ENCODE results near the gene CEP350.

CEP350 gene

DNA sequence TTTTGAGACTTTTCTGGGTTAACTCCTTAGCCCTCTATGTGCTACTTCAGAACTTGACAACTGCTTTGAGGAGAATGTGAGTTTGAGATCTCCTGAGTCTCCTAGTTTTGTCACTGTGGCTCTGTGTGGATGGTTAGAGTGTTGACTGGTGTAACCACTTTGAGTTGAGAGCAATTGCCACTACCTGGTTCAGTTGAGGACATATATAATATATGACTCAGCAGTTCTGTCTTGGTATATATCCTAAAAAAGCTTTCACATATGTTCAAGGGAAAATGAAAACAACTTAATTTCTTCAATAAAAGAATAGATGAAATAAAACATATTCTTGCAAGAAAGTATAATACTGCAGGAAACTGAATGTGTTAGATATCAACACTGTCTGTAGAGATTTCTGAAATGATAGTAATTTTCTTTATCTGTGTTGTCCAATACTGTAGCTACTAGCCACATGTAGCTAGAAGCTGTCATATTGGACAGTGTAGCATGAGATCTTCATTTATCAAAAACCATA, 103.3 kb downstream of the CEP350 start:
- DNase-seq (ENCODE audit: low read depth in 2 of 2): no peak

DNA sequence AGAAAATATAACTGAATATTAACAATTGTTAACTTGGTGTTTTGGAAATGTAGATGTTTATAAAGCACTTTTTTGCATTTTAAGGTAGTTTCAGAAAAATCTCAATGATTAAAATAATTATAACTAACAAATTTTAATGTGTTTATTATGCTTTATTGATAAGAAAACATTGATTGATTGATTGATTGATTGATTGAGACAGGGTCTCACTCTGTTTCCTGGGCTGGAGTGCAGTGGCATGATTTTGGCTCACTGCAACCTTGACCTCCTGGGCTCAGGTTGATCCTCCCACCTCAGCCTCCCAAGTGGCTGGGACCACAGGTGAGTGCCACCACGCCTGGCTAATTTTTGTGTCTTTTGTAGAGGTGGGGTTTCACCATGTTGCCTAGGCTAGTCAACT, 106.4 kb downstream of the CEP350 start:
- no peak for DNase-seq (ENCODE audit: low read depth in 2 of 2)

DNA sequence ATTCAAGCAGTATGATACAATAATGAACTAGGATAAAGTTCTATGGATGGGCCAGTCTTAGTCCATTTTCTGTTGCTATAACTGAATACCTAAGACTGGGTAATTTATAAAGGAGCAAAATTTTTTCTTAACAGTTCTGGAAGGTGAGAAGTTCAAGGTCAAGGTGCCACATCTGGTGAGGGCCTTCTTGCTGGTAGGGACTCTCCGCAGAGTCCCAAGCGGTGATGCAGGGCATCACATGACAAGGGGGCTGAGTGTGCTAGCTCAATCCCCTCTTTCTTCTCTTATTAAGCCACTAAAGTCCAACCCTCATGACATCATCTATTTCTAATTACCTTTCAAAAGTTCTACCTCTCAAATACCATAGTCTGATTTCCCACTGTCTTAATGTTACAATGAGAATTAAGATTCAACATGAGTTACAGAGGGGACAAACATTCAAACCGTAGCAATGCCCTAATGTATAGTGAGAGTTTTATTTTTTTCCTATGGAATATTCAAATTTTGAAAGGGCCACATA, 107.9 kb downstream of the CEP350 start:
- no peak for DNase-seq (ENCODE audit: low read depth in 2 of 2)

DNA sequence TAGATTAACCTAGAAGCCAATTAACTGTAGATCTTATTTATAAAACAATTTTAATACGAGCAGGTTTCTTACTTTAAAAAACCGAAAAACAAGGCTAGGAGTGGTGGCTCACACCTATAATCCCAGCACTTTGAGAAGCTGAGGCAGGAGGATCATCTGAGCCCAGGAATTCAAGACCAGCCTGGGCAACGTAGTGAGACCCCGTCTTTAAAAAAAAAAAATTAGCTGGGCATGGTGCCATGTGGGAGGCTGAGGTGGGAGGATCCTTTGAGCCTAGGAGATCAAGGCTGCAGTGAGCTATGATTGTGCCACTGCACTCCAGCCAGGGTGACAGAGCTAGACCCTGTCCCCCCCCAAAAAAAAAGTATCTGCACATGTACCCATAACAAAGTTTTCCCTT, 110.8 kb downstream of the CEP350 start:
- no peak for DNase-seq (ENCODE audit: low read depth in 2 of 2)

DNA sequence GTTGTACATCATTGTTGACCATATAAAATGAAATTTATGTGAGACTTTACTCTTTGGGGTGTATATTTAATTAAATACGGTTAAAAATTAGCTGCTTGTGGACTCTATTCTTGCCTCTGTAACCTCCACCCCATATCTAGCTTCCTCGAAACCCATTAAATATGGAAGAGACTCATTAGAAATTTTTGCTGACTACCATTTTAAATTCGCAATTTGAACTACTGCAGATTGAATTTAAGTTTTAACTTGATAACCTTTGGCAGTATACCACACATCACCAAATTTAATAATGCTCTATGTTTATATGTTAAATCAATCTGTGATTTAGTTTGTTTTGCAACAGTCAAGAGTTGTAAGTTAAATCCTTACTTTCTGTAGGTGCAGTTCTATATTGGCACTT, 111.5 kb downstream of the CEP350 start:
- no peak for DNase-seq (ENCODE audit: low read depth in 2 of 2)

DNA sequence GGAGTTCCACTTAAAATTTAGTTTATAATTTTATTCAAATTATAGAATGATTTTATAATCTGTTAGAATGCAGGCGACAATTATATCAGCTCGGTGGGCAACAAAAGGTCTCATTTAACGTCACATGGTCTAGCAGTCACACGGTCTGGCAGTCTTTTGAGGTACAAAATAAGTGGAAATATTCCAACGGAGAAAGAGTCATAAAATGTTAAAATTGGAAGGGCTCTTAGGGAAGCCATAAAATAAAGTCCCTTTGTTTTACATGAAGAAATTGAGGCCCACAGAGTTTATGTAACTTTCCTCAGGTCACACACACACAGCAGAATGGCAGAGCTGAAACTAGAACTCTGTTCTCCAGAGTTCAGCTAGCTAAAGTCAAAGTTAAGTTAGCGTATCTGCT, 115.7 kb downstream of the CEP350 start:
- DNase-seq (ENCODE audit: low read depth in 2 of 2): no peak

DNA sequence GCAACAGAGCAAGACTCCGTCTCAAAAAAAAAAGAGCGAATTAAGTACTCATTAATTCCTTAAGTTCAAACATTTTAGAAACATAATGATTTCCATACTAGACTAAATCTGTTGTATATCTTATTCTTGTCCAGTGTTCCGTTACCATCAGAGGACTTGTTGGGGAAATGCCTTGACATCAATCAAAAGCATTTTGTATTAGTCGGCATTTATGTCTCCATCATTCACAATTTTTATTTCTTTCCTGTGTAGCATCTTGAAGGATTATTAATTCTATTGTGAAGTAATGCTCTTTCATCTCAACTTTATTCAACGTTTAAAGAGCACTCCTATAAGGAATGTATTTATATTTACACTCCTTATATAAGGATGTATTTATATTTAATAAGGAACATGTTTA, 117.1 kb downstream of the CEP350 start:
- no peak for DNase-seq (ENCODE audit: low read depth in 2 of 2)

DNA sequence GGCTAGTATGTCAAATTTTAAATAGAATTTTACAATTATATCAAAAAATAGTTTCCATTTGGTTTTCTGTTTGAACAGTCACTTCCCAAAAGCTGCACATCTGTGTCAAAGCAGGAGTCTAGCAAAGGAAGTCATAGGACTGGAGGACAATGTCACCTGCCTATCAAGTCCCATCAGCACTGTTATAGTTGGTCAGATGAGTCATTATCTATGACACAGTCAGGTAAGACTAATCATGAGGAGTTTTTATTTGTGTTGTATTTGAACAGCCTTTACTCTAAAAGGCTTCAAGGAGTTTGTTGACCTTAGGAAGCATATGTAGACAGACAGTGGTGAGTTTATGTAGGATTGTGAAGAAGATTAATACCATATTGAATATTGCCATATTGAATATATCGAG, 125.8 kb downstream of the CEP350 start:
- DNase-seq (ENCODE audit: low read depth in 2 of 2): no peak

DNA sequence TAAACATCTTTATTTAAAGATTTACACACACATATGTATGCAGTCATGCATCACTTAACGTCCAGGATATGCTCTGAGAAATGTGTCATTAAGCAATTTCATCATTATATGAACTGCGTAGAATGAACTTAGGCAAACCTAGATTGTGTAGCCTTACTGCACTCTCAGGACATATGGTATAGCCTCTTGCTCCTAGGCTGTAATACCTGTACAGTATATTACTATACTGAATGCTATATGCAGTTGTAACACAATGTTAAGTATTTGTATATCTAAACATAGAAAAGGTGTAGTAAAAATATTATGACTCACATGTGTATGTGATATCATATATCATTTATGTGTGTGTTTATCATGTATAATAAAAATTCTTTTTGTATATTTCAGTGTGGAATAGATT, 126.9 kb downstream of the CEP350 start:
- DNase-seq (ENCODE audit: low read depth in 2 of 2): no peak

DNA sequence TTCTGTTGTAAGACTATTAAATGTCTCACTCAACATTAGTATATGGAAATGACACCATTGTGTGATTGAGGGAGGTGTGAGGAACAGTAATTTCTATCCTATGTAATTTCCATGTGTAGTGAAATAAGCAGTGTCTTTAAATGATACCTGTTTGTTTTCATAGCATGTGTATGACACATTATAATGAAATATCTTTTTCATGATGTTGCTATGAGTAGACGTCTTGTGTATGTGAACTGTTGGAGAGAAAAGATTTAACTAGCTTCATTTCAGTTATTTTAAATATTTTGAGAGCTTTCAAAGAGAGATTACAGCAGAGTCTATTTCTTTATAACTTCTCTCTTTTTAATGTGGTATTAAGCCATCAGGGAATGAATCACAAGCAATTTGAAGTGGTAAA, 128.6 kb downstream of the CEP350 start:
- DNase-seq (ENCODE audit: low read depth in 2 of 2): no peak

DNA sequence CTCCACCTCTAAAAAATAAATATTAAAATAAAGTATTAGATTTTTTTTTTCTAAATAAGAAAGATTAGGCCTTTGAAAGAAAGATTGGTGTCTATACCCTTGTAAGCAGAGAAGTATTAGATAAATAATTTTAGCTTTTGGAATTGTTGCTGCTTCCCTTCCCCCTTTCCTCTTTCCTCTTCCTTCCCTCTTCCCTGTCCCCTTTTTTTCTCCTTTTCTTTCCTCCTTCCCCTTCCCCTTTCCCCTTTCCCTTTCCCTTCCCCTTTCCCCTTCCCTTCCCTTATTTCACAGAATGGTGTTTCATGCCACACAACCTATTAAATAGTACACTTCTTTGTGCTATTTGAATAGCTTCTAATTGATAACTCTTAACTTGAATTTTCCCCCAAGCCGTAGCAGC, 130.3 kb downstream of the CEP350 start:
- DNase-seq (ENCODE audit: low read depth in 2 of 2): no peak

DNA sequence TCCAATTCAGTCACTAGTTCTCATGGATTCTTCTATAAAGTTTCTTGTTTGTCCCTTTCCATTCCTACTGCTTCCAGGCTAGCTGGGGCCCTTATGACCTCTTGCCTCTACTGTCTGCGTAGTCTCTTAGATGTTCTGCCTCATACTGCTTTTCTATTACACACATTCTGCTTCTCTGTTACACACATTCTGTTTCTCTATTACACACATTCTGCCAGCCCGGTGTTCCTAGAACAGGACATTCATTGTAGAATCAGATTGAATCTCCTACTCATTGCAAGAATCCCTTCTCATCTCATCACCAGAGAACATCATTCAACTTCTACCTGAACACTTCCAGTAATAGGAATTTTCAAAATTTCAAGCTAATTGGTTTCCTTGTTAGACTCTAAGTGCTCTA, 130.7 kb downstream of the CEP350 start:
- no peak for DNase-seq (ENCODE audit: low read depth in 2 of 2)

DNA sequence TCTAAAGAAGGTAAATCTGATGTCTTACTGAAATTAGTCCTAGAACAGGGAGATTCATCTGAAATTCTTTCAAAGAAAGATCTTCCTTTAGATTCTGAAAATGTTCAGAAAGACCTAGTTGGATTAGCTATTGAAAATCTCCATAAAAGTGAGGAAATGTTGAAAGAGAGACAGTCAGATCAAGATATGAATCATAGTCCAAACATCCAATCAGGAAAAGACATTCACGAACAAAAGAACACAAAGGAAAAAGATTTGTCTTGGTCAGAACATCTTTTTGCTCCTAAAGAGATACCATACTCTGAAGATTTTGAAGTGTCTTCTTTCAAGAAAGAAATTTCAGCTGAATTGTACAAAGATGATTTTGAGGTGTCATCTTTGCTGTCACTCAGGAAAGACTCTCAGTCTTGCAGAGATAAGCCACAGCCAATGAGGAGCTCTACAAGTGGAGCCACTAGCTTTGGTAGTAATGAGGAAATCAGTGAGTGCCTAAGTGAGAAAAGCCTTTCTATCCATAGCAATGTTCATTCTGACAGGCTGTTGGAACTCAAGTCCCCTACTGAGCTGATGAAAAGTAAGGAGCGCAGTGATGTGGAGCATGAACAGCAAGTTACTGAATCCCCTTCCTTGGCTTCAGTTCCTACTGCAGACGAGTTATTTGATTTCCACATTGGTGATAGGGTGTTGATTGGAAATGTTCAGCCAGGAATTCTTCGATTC, 138.5 kb downstream of the CEP350 start:
- no peak for DNase-seq (ENCODE audit: low read depth in 2 of 2)

DNA sequence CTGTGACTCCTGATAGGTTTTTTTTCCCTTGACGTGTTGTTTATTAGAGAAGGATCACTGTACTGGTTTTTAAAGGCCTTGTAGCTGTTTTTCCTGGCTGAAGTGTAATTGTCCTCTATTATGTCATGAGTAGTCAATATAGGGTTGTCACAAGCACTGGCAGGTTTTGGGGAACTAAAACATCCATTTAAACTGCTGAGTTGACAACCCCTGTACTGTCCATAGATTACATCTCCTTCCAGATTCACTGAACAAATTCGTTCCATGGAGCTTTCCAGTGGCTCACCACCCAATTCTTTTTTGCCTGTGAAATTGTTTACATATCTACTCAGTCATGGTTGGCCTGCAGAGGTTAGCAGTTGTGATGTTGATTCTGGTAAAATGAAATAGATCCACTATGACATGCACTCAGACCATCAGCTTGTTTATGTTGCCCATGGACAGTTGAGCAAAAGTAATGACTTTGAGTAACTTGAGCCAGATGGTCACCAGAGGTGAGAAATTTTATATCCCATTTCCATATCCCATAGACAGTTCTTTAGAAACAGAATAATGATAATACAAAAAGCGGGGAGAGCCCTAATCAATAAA, 140.2 kb downstream of the CEP350 start:
- no peak for DNase-seq (ENCODE audit: low read depth in 2 of 2)

DNA sequence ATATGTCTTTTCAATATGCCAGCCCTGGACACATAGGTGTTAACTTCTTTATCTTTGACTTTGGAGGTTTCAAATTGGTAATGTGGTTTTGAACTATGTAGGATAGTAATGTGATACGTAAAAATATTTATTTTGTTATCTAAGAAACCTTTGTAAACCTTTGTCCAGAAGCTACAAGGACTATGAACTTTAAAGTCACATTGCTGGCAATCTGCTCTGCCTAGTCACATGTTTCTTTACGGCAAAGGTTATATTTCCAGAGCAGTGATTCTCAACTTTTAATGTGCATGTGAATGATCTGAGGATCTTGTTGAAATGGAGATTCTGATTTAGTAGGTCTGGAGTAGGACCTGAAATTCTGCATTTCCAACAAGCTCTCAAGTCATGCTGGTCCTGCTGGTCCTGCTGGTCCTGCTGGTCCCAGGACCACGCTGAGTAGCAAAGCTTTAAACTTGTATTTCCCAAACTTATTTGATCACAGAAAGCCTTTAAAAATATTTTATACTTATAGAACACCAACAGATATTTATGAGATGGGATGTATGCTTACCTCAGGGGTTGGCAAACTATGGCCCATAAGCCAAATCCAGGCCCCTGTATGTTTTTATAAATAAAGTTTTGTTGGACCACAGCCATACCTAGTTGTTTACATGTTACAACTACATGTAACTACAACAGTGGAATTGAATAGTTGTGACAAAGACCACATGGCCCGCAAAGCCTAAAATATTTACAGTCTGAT, 142.1 kb downstream of the CEP350 start:
- DNase-seq (ENCODE audit: low read depth in 2 of 2): no peak

DNA sequence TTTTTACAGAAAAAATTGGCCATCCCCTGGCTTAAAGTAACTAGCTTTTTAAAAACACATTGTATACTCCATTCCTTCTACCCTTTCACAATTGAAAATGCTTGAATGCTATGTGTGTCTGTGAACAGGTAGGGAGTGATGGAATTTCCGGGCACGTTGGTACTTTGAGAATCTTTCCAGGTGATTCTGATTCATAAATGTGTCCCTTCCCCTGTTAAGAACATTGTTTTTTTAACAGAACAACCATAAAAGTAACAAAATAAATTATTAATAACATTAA, 142.7 kb downstream of the CEP350 start:
- DNase-seq (ENCODE audit: low read depth in 2 of 2): no peak

DNA sequence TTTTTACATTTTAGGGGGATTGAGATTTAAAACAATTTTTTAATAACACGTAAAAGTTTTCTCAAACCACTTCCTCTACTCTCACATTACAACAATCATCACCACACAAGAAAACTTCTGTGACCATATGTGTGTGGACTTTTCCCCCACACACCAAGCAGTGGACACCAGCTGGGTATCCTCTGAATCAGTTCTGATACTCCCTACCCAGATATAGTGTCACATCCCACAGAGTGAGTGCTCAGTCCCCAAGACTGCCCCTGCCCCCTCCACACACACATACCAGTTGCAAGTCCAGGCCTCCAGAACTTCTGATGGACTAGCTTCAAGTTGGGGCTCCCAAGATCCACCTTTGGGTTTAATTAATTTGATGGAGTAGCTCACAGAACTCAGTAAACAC, 146.8 kb downstream of the CEP350 start:
- no peak for DNase-seq (ENCODE audit: low read depth in 2 of 2)

DNA sequence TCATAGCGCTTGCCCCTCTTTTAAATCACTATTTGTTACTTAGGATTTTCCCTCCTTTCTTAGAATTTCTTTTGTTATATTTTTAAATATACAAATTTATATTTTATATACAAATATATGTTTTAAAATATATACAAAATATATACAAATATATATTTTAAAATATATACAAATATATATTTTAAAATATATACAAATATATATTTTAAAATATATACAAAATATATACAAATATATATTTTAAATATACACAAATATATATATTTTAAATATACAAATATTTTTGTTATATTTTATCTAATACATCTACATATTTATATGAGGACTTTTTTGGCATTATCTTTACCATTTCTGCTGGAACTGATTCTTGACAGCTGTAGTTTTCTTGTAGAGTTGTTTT, 149.2 kb downstream of the CEP350 start:
- no peak for DNase-seq (ENCODE audit: low read depth in 2 of 2)

DNA sequence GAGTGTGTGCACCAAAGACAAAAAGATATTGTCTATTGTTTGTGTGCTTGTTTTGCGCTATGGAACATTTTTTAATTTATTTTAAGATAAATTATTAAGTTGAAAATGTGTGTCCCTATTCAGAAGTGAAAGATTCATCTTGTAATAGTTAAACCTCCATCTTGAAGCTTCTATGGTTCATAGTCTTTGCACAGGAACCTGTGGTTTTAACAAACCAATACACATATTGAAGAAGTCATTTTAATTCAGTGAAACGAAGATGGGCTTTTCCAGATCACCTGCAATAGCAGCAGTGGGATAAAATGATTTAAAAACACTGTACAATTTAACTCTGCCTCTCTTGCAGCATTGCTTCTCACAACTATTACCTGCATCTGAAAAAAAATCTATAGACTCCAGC, 157.5 kb downstream of the CEP350 start:
- no peak for DNase-seq (ENCODE audit: low read depth in 2 of 2)

DNA sequence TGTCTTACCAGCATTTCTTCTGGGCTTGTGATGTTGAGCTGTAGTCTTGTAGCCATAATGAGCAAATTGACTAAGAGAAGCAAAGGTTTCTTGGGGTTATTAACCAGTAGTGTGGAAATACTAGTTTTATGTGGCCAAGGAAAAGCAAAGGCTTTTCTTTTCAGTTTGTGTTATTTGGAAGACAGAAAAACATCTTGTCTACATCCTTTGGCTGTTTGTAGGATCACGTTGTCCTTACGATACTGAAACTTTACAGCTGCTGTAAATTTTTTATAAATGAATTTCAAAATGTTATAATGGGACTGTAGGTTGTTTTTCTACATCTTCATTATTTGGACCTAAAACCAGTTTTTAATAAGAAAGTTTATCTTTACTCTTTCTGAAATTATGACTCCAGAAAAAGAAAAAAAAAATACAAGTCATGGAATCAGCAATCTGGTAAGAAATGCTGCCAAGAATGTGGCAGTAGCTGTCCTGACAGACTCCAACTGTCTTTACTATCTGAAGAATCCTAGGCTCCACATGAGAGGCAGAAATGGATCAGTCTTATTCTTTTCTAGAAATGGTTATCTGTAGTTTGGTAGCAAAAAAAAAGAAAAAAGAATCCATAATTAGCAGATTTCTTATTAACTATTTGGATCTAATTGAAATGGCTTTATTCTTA, 158.5 kb downstream of the CEP350 start:
- no peak for DNase-seq (ENCODE audit: low read depth in 2 of 2)

DNA sequence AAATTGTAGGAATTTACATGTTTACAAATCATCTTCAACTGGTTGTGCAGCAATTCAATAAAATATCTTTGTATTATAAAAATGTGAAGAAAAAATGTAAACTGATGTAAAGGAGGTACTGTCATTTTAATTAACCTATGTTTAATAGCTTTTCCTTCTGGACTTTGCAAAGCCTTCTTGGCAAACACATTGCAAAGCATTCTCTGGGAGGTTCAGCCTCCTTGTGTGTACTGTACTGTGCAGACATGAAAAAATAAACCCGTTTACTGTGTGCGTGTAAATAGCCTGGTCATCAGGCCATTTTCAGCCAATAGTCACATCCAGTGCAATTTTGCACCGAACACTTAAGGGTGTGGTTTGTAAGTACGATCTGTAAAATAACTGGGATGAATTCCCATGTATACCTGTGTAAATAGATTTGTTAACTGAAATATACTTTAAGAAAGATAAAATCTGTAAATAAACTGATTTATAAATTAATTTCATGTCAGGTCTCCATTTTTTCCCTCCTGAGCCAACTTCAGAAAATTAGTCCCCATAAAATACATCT, 159.9 kb downstream of the CEP350 start:
- DNase-seq (ENCODE audit: low read depth in 2 of 2): no peak

Measured in activated CD8-positive, alpha-beta memory T cell treated with anti-CD3 and anti-CD28 coated beads for 4 hours (primary cell).